ENCODE measurements around the gene PIBF1.

GRCh38 chr13:72970956-72971355 is 189.0 kb downstream of the PIBF1 start:
- TF ChIP-seq CTCF (IDR thresholded peaks at IDR 0.05) (no peak), ZFX (IDR thresholded peaks at IDR 0.05; ENCODE audit: borderline replicate concordance) (no peak)
